Parathyroid adenoma (tissue), 2 donors: ENCODE measurements around the gene ZCCHC8.
"Not testable (repeated sequence)": the region's sequence is repeated elsewhere in the genome, so short reads cannot be mapped to it uniquely, and the experiment has no call there.

ENCODE experiments used
- H2AFZ ChIP-seq: fragments of 300-600 bp; sonication (generic); one replicate; pipeline ENCODE4 v1.7.0; 2017; ENCODE audit warnings: antibody characterized with exemption, mild to moderate bottlenecking
- H3K27ac ChIP-seq: fragments of 300-600 bp; sonication (generic); one replicate; pipeline ENCODE4 v1.7.0; 2017
- H3K27me3 ChIP-seq: fragments of 300-600 bp; sonication (generic); one replicate; pipeline ENCODE4 v1.7.0; 2017; ENCODE audit warnings: low read length; ENCODE audit not compliant: control insufficient read depth, insufficient read depth
- H3K36me3 ChIP-seq: fragments of 300-600 bp; sonication (generic); one replicate; pipeline ENCODE4 v1.7.0; 2017; ENCODE audit warnings: low read length; ENCODE audit not compliant: control insufficient read depth, insufficient read depth
- H3K4me1 ChIP-seq: fragments of 300-600 bp; sonication (generic); one replicate; pipeline ENCODE4 v1.7.0; 2017; ENCODE audit warnings: control low read depth
- H3K4me2 ChIP-seq: fragments of 300-600 bp; sonication (generic); one replicate; pipeline ENCODE4 v1.7.0; 2017; ENCODE audit warnings: low read length
- H3K4me3 ChIP-seq: fragments of 300-600 bp; sonication (generic); one replicate; pipeline ENCODE4 v1.7.0; 2017; ENCODE audit warnings: low read depth, low read length
- H3K79me2 ChIP-seq: fragments of 300-600 bp; sonication (generic); one replicate; pipeline ENCODE4 v1.7.0; 2017; ENCODE audit warnings: control low read depth
- H3K9ac ChIP-seq: fragments of 300-600 bp; sonication (generic); one replicate; pipeline ENCODE4 v1.7.0; 2017; ENCODE audit warnings: mild to moderate bottlenecking
- H3K9me3 ChIP-seq: fragments of 300-600 bp; sonication (generic); one replicate; pipeline ENCODE4 v1.7.0; 2017; ENCODE audit warnings: low read length; ENCODE audit not compliant: control insufficient read depth
- CTCF ChIP-seq: fragments of 300-600 bp; sonication (generic); IDR thresholded peaks from one replicate; pipeline ENCODE4 v1.7.0; 2017; ENCODE audit warnings: antibody characterized with exemption, mild to moderate bottlenecking
- donor health status: primary hyperparathyroidism.

The ZCCHC8 gene

GRCh38 chr12:122513660-122514059 lies 12.9 kb upstream of the ZCCHC8 start:
- Histone ChIP-seq H3K9ac (no peak overlapping the region), H3K27ac (no peak overlapping the region), H3K79me2 (peaks cover 14% of the 10 kb centered on the region), H3K36me3 (no peaks in the 10 kb centered on the region), H3K4me3 (no peak overlapping the region), H3K9me3 (no peaks in the 10 kb centered on the region), H2AFZ (no peak overlapping the region), H3K27me3 (no peaks in the 10 kb centered on the region), H3K4me1 (no peaks in the 10 kb centered on the region), H3K4me2 (no peak overlapping the region)
- TF ChIP-seq CTCF = no peak

GRCh38 chr12:122513028-122513427 lies 12.3 kb upstream of the ZCCHC8 start:
- H3K4me2 ChIP-seq, H3K36me3 ChIP-seq, H3K9me3 ChIP-seq: not testable (repeated sequence)

GRCh38 chr12:122508163-122508562 lies 7.4 kb upstream of the ZCCHC8 start:
- Histone ChIP-seq H3K9ac (no peak overlapping the region), H3K79me2 (no peaks in the 10 kb centered on the region), H3K27ac (no peak overlapping the region), H2AFZ (no peak overlapping the region), H3K4me3 (no peak overlapping the region), H3K4me1 (no peaks in the 10 kb centered on the region), H3K27me3 (no peaks in the 10 kb centered on the region), H3K4me2 (no peak overlapping the region), H3K9me3 (no peaks in the 10 kb centered on the region), H3K36me3 (no peaks in the 10 kb centered on the region)
- no peak for TF ChIP-seq CTCF

More at GRCh38 chr12:122513028-122513427, 12.3 kb upstream of the ZCCHC8 start:
- H3K27me3 ChIP-seq, H2AFZ ChIP-seq, H3K27ac ChIP-seq, H3K4me1 ChIP-seq, H3K4me3 ChIP-seq, H3K9ac ChIP-seq: not testable (repeated sequence)
- peaks cover 11% of the 10 kb centered on the region for H3K79me2 ChIP-seq

GRCh38 chr12:122506393-122506938 lies 5.7 kb upstream of the ZCCHC8 start:
- no peaks in the 10 kb centered on the region for H3K27me3 ChIP-seq
- H3K27ac ChIP-seq = no peak overlapping the region
- H2AFZ ChIP-seq = no peak overlapping the region
- H3K36me3 ChIP-seq = no peaks in the 10 kb centered on the region
- H3K9me3 ChIP-seq = no peaks in the 10 kb centered on the region
- H3K4me3 ChIP-seq = no peak overlapping the region
- no peak for TF ChIP-seq CTCF
- no peaks in the 10 kb centered on the region for H3K4me1 ChIP-seq
- no peaks in the 10 kb centered on the region for H3K79me2 ChIP-seq
- no peak overlapping the region for H3K9ac ChIP-seq
- H3K4me2 ChIP-seq = no peak overlapping the region

GRCh38 chr12:122505419-122506051 lies 4.8 kb upstream of the ZCCHC8 start:
- Histone ChIP-seq H3K4me3 (no peak overlapping the region), H3K4me2 (no peak overlapping the region), H3K9me3 (no peaks in the 10 kb centered on the region), H3K27me3 (no peaks in the 10 kb centered on the region), H3K4me1 (no peaks in the 10 kb centered on the region), H3K79me2 (no peaks in the 10 kb centered on the region), H2AFZ (no peak overlapping the region), H3K9ac (no peak overlapping the region), H3K27ac (no peak overlapping the region), H3K36me3 (no peaks in the 10 kb centered on the region)
- TF ChIP-seq CTCF = no peak
